Measurements from ENCODE around the gene ZNF561.
"Not testable (repeated sequence)": the region's sequence is repeated elsewhere in the genome, so short reads cannot be mapped to it uniquely, and the experiment has no call there.

Gene ZNF561

DNA sequence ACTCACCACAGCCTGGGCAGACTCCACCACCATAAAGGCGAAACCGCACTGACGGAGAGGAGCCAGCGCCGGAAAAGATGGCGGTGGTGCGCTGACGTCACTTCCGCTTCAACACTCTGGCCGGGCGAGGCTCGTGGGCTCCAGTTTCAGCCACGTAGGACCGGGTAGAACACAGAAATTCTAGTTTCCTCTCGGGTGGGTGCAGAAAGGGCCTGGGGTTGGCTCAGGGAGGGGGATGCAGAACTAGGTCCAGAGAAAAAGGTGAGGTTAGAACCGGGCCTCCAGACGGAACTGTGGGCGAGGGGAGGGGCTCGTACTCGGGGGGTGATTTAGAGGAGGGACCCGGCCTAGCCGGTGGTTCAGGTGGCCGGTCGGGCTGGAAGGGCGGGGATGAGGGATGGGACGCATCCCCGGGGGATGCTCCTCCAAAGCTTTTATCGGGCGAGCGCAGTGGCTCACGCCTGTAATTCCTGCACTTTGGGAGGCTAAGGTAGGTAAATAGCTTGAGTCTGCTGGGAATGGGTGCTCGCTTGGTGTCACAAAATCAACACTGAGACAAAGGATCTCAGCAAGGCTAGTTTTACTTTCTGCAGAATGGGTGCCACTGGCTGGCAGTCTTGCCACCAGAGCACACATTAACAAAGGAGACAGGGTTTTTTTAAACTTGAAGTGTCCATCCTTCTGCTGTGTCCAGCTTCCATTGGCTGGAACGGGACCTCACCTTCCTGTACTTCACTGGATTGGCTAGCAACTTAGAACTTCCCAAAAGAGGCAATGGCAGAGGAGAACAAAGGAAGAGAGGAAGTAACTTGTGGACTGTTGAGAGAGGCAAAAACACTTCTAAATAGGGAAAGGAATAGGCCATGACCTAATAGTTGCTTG is at the start of gene ZNF561:
Gene ZNF561 (minus strand): TSS at position 77 of the 882 bp plus-strand sequence. CDS start 1,776 bp downstream, outside the sequence.
- DNase-seq (ENCODE audit: low read depth), result peak; percentile 70

DNA sequence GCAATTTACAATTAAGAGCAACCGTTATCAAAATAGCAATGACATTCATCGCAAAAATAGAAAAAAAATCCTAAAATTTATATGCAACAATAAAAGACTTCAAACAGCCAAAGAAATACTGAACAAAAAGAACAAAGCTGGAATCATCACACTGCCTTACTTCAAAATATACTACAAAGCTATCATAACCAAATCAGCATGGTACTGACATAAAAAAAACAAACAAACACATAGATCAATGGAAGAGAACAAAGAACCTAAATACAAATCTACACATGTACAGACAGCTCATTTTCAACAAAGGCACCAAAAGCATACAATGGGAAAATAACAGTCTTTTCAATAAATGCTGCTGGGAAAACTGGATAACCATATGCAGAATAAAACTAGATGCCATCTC is 47.5 kb upstream of the ZNF561 start:
- no peak for DNase-seq (ENCODE audit: low read depth)

DNA sequence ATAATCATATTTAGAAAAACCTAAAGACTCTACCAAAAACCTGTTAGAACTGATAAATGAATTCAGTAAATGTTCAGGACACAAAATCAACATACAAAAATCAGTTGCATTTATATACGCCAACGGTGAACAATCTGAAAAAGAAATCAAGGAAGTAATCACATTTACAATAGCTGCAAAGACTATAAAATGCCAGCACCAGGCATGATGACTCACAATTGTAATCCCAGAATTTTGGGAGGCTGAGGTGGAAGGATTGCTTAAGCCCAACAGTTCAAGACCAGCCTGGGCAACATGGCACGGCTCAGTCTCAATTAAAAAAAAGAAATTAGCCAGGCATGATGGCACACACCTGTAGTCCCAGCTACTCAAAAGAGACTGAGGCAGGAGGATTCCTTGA is 46.9 kb upstream of the ZNF561 start:
- DNase-seq (ENCODE audit: low read depth), result no peak

DNA sequence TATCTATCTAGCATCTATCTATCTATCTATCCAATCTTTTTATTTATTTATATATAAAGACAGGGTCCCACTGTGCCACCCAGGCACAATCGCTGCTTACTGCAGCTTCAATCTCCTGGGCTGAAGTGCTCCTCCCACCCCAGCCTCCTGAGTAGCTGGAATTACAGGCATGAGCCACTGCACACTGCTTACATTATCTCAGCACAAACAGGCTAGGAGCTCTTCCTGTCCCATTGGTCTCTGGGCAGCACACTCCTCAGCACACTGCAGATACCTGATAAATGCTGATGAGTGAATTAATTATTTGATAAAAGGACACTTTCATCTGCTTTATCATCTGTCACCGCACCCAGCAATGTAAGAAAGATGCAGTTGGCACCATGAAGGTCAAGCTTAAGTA is 37.7 kb upstream of the ZNF561 start:
- DNase-seq (ENCODE audit: low read depth), result no peak

DNA sequence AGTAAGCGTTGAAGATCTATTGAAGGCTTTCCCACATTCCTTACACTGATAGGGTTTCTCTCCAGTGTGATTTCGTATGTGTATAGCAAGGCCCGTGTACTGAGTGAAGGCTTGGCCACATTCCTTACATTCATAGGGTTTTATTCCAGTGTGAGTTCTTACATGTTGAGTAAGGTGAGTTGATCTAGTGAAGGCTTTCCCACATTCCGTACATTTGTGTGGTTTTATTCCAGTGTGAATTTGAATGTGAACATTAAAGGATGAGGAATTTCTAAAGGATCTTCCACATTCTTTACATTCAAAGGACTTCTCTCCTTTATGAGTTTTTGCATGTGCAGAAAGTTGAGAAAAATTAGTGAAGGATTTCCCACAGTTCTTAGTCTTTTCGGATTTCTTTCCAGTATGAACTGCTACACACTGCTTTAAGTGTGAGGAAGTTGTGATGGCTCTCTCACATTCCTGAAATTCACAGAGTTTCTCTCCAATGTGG is 32.1 kb upstream of the ZNF561 start:
- DNase-seq (ENCODE audit: low read depth), result not testable (repeated sequence)

DNA sequence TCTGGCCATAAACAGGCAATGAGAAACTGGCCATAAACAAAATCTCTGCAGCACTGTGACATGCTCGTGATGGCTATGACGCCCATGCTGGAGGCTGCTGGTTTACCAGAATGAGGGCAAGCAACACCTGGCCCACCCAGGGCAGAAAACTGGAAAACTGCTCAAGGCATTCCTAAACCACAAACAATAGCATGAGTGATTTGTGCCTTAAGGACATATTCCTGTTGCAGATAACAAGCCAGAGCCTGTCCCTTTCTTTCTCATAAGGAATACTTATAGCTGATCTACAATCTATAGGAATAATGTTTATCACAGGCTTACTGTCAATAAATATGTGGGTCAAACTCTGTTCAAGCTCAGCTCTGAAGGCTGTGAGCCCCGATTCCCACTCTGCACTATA is 30.4 kb upstream of the ZNF561 start:
- not testable (repeated sequence) for DNase-seq (ENCODE audit: low read depth)

DNA sequence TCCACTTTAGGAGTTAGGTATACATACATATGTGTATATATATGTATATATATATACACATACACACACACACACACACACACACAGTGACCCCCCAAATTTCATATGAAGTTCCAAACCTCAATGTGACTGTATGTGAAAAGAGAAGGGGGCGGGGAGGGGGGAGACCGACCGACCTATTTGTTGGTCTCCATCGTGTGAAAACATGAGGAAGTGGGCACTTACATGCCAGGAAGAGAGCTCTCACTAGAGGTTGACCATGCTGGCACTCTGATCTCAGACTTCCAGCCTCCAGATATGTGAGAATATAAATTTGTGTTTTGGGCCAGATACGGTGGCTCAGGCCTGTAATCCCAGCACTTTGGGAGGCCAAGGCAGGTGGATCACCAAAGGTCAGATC is 29.3 kb upstream of the ZNF561 start:
- DNase-seq (ENCODE audit: low read depth), result no peak

DNA sequence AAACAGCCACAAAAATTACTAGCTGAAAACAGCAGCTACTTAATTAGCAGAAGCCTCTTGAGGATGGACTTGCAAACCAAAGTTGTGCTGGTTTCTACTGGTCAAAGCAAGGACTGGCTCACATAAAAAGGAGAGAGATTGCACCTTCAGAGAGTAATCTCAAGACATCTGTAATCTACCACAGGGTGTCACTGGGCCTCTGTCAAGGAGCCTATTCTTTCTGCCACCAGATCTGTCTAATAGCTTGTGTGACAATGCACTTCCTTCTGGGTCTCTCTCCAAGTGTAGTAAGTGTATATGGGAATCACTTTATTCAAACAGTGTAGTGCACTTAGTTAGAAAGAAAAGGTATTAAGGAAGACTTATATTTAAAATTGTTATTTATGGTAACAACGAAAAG is 24.4 kb upstream of the ZNF561 start:
- no peak for DNase-seq (ENCODE audit: low read depth)

DNA sequence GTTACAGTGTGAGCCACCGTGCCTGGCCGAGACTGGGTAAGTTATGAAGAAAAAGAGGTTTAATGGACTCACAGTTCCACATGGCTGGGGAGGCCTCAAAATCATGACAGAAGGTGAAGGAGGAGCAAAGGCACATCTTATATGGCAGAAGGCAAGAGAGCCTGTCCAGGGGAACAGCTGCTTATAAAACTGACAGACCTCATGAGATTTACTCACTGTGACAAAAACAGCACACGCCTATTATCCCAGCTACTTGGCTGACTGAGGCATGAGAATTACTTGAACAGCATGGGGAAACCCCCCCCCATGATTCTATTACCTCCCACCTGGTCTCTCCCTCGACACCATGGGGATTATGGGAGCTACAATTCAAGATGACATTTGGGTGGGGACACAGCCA is 23.4 kb upstream of the ZNF561 start:
- no peak for DNase-seq (ENCODE audit: low read depth)

DNA sequence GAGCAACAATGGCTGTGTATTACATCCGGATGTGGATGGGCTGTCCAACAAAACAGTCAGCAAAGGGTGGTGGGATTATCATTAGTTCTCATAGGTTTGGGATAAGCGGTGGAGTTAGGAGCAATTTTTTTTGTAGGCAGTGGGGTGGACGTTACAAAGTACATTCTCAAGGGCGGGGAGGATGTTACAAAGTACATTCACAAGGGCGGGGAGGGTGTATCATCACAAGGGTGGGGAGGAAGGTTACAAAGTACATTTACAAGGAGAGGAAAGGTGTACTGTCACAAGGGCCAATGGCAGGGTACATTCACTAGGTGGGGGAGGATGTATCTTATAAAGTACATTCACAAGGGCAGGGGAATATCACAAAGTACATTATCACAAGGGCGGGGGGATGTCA is 20.8 kb upstream of the ZNF561 start:
- DNase-seq (ENCODE audit: low read depth), result no peak

DNA sequence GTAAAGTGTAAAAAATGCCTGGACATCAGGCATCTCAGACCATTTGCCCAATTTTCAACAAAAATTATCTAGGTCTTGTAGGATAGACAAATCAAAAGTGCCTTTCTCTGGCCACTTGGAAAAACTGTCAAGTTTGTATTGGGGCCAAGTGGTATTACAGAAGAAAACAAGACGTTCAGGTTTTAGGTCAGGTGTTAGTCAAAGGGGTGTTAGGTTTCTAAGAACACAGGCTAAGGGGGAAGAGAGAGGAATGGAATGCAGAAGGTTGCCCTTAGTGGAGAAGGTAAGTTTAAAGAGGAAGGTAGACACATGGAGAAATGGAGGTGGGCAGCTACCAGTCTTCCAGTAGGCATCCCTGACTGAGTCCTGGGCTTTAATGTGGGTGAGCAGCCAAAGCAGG is 19.9 kb upstream of the ZNF561 start:
- DNase-seq (ENCODE audit: low read depth), result no peak

DNA sequence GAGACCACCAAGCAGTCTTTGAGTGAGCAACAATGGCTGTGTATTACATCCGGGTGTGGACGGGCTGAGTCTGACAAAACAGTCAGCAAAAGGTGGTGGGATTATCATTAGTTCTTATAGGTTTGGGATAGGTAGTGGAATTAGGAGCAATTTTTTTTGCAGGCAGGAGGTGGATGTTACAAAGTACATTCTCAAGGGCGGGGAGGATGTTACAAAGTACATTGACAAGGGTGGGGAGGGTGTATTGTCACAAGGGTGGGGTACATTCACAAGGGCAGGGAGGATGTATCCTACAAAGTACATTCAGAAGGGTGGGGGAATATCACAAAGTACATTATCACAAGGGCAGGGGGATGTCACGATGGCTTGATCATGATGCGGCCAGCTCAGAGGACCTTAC is 15.0 kb upstream of the ZNF561 start:
- DNase-seq (ENCODE audit: low read depth), result no peak

DNA sequence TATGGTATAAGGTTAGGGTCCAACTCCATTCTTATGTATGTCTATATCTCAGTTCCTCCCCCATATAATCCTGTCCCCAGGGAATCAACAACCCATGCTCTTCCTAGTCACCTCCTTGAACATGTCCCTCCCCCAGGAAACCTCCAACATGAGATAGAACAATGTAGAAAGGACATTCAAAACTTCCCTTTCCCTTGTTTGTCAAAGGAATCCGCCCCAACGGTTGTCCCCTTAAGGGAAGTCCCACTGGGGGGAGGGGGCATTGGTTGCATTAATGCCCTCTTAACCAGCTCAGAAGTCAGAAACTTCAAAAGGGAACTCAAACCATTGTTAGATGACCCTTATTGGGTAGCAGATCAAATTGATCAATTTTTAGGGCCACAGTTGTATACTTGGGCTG is 6.8 kb upstream of the ZNF561 start:
- DNase-seq (ENCODE audit: low read depth), result no peak

DNA sequence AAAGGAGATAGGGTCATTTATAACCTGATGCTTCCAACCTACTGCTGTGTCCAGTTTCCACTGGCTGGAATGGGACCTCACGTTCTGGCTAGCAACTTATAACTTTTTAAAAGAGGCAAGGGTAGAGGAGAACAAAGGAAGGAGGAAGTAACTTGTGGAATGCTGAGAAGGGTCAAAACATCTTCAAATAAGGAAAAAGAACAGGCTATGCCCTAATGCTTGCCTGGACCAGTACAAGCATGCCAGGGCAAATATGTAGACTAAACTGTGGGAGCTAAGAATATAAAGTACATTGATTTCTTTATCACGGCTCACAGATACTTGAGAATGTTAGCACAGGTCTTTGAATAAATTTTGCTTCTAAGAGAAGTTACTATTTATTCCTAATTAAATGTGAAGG is 1.5 kb upstream of the ZNF561 start:
- no peak for DNase-seq (ENCODE audit: low read depth)

DNA sequence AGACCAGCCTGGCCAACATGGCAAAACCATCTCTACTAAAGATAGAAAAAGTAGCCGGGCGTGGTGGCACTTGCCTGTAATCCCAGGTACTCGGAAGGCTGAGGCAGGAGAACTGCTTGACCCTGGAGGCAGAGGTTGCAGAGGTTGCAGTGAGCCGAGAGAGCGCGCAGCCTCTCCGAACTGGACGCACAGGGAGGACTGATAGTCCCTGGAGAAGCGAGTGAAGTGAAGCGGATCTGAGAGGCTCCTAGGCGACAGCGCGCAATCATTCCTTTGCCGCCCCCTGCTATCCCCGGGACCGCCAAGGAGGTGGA is 233 bp downstream of the ZNF561 start:
- no peak for DNase-seq (ENCODE audit: low read depth)

DNA sequence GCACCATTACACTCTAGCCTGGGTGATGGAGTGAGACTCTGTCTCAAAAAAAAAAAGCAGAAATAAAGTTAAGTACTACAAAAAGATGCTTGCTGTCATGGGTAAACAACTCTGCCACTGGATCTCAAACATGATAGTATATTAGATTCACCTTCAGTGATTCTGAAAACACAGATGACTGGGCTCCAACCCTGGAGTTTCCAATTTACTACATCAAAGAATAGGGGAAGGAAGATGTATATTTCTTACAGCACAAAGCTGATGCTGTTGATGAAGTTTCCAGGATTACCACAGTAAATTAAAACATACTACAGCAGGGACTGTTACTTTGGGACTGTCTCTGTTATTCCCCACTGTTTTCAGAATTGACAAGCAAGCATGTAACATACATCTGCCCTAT is 5.2 kb downstream of the ZNF561 start:
- DNase-seq (ENCODE audit: low read depth), result no peak

DNA sequence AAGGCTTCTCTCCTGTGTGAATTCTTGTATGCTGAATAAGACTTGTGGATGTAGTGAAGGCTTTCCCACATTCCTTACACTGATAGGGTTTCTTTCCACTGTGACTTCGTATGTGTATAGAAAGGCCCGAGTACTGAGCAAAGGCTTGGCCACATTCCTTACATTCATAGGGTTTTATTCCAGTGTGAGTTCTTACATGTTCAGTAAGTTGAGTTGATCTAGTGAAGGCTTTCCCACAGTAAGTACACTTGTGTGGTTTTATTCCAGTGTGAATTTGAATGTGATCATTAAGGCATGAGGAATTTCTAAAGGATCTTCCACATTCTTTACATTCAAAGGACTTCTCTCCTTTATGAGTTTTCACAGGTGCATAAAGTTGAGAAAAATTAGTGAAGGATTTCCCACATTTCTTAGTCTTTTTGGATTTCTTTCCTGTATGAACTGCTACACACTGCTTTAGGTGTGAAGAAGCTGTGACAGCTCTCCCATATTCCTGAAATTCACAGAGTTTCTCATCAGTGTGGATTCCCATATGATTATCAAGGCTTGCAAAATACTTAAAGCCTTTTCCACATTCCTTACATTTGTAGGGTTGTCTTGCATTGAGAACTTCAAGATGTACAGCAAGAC is 10.4 kb downstream of the ZNF561 start:
- DNase-seq (ENCODE audit: low read depth), result no peak

DNA sequence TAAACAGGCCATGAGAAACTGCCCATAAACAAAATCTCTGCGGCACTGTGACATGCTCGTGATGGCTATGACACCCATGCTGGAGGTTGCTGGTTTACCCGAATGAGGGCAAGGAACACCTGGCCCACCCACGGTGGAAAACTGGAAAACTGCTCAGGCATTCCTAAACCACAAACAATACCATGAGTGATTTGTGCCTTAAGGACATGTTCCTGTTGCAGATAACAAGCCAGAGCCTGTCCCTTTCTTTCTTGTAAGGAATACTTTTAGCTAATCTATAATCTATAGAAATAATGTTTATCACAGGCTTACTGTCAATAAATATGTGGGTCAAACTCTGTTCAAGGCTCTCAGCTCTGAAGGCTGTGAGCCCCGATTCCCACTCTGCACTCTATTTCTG is 12.1 kb downstream of the ZNF561 start:
- DNase-seq (ENCODE audit: low read depth), result no peak

DNA sequence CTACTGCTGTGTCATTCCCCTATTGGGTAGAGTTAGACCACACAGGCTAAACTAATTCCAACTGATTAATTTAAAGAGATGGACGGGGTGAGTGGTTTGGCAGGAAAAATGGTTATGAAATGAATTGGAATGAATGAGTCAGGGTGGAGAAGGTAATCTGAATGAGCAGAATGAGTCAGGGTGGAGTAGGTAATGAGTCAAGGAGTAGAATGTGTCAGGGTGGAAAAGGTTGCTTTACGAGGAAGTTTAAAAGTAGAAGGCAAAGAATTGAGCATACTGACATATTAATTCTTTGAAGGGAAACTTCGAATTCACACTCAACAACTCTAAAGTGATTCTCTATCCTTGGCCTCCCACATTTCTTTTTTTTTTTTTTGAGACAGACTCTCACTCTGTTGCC is 24.0 kb downstream of the ZNF561 start:
- DNase-seq (ENCODE audit: low read depth), result peak; percentile 70

DNA sequence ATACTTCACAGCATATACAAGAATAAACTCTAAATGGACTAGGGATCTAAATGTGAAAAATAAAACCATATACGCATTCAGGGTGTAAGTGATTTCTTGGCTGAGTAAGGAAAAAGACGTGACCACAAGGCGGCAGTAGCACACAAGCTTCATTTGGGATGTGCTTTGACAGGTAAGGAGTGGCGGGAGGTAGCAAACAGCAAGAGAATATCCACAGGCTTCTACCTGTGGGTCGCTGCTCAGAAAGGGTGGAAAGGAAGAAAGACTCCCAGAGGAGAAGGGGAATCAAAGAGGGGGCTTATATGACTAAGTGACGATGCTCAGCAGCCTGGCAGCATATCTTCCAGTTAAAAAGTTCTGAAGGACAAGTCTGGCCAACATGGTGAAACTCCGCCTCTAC is 34.3 kb downstream of the ZNF561 start:
- no peak for DNase-seq (ENCODE audit: low read depth)

DNA sequence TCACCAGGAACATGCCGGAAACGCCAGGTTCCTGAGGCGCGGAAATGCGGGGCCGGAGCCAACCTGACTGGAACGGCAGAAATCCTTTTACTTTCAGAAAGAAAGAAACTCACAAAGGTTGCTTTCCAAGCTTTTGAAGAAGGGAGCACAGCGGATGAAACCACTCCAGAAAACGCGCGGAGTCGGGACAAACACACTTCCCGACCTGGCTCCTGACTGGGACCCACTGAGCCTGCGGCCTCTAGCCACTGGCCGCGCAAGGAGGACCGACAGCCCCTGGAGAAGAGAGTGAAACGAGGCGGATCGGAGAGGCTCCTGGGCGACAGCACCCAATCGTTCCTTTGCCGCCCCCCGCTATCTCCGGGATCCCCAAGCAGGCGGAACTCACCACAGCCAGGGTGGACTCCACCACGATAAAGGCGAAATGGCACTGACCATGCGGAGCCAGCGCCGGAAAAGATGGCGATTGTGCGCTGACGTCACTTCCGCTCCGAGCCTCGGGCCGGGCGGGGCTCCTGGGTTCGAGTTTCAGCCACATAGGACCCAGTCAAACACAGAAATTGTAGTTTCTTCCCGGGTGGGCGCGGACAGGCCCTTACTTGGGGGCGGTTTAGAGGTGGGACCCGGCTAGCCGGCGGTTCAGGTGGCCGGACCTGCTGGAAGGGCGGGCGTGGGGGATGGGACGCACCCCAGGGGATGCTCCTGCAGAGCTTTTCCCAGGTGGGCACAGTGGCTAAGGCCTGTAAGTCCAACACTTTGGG is 36.8 kb downstream of the ZNF561 start, which contains the start of gene ZNF121:
Gene ZNF121 (minus strand): TSS at position 432 of the 761 bp plus-strand sequence. CDS start 16,407 bp downstream, outside the sequence.
- DNase-seq (ENCODE audit: low read depth), result peak; percentile 71

DNA sequence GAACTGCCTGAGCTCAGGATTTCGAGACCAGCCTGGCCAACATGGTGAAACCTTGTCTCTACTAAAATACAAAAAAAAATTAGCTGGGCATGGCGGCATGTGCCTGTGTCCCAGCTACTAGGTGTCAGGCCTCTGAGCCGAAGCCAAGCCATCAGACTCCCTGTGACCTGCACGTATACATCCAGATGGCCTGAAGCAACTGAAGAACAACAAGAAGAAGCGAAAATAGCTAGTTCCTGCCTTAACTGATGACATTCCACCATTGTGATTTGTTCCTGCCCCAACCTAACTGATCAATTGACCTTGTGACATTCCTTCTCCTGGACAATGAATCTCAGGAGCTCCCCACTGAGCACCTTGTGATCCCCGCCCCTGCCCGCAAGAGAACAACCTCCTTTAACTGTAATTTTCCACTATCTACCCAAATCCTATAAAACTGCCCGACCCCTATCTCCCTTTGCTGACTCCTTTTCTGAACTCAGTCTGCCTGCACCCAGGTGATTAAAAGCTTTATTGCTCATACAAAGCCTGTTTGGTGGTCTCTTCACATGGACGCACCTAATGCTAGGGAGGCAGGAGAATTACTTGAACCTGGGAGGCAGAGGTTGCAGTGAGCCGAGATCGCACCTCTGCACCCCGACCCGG is 38.8 kb downstream of the ZNF561 start:
- not testable (repeated sequence) for DNase-seq (ENCODE audit: low read depth)

Measured in HS-27A (cell line).